HFFc6 (cell line): Measurements from ENCODE around the gene GRPEL2. TPM values are rescaled to one million over a fixed set of nuclear protein-coding genes. Genes with fewer than 3 reads are reported as not detected.

Experiments
- DNase-seq: peaks from one replicate; pipeline ENCODE4 v3.0.0-alpha.2; 2018
- H3K27ac Mint-ChIP-seq: 2 replicates; pipeline ENCODE4 v1.8.0; 2020; ENCODE audit warnings: mild to moderate bottlenecking, mixed read lengths
- H3K27me3 Mint-ChIP-seq: 2 replicates; pipeline ENCODE4 v1.8.0; 2021; ENCODE audit warnings: mild to moderate bottlenecking, moderate library complexity, mixed read lengths; ENCODE audit not compliant: insufficient read depth
- H3K36me3 Mint-ChIP-seq: 2 replicates; pipeline ENCODE4 v1.8.0; 2021; ENCODE audit warnings: low read depth, mixed read lengths
- H3K4me1 Mint-ChIP-seq: 2 replicates; pipeline ENCODE4 v1.8.0; 2020; ENCODE audit warnings: low read depth, mixed read lengths
- H3K4me3 Mint-ChIP-seq: 2 replicates; pipeline ENCODE4 v1.8.0; 2020; ENCODE audit warnings: mild to moderate bottlenecking, moderate library complexity, mixed read lengths
- H3K9me3 Mint-ChIP-seq: 2 replicates; pipeline ENCODE4 v1.8.0; 2020; ENCODE audit warnings: mild to moderate bottlenecking, mixed read lengths
- CTCF ChIP-seq: fragments of 200-600 bp; sonication (generic); IDR thresholded peaks from 2 replicates; pipeline ENCODE4 v1.5.0; 2021; ENCODE audit warnings: antibody characterized with exemption, mild to moderate bottlenecking
- total RNA-seq, 6 experiments: library from RNA; stranded (reverse); fragmentation: NEBNext Ultra II Directional; extraction: Animal tissue kit (Norgen Biotek cat#: 25700); gene quantifications; 2 replicates in 1 of 6; 3 replicates in 5 of 6; pipeline ENCODE4 v1.2.3, GENCODE V29; 2021

The GRPEL2 gene
- total RNA-seq, 6 experiments from 2014 or later = 15.6 to 18.9 (median 17.5) TPM

DNA sequence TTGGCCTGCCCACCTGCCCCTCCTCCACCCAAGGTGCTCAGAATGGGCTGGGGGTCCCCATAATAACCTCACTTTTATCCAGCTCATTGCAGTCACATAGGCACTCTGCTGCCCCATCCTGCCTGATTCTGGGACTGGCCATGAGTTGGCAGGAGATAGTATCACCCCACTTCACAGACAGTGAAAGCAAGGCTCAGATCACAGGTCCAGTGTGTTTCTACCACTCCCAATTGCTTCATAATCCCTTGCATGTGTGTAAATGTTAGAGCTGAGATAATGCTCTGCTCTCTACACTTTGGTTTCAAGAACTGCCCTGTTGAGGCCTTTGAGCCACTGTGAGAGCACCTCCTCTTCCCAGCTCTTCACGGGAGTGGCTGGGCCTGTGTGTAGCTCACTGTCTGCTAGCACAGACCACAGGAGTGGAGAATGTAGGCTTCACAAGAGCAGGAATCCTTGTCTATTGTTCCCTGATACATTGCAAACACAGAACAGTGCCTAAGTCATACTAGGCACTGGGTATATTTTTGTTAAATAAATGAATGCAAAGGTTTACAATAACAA lies 20.9 kb downstream of the GRPEL2 start:
- Mint-ChIP-seq H3K27me3 (peaks cover 4% of the 10 kb centered on the region), H3K4me3 (no peak overlapping the region), H3K36me3 (no peaks in the 10 kb centered on the region), H3K27ac (no peak overlapping the region), H3K9me3 (no peaks in the 10 kb centered on the region), H3K4me1 (peaks cover 10% of the 10 kb centered on the region; the same call in 1 of the 2 replicates)
- DNase-seq = no peak
- no peak for TF ChIP-seq CTCF

- DNase-seq = peak; percentile 65
- peak; percentile 90 for TF ChIP-seq CTCF
- Mint-ChIP-seq H3K4me3 (no peak overlapping the region), H3K27me3 (peaks cover 8% of the 10 kb centered on the region), H3K4me1 (peaks cover 10% of the 10 kb centered on the region; the same call in 1 of the 2 replicates), H3K36me3 (no peaks in the 10 kb centered on the region), H3K27ac (no peak overlapping the region), H3K9me3 (no peaks in the 10 kb centered on the region)
Observed at GRCh38 chr5:149367249-149367971, 22.1 kb downstream of the GRPEL2 start.

DNA sequence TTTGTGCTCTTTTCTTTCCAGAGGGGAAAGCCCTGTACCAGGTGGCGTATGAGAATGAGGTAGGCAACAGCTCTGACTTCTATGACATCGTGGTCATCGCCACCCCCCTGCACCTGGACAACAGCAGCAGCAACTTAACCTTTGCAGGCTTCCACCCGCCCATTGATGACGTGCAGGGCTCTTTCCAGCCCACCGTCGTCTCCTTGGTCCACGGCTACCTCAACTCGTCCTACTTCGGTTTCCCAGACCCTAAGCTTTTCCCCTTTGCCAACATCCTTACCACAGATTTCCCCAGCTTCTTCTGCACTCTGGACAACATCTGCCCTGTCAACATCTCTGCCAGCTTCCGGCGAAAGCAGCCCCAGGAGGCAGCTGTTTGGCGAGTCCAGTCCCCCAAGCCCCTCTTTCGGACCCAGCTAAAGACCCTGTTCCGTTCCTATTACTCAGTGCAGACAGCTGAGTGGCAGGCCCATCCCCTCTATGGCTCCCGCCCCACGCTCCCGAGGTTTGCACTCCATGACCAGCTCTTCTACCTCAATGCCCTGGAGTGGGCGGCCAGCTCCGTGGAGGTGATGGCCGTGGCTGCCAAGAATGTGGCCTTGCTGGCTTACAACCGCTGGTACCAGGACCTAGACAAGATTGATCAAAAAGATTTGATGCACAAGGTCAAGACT lies 22.8 kb downstream of the GRPEL2 start:
- Mint-ChIP-seq H3K36me3 (no peaks in the 10 kb centered on the region), H3K9me3 (no peaks in the 10 kb centered on the region), H3K4me1 (peaks cover 10% of the 10 kb centered on the region; the same call in 1 of the 2 replicates), H3K27me3 (peaks cover 11% of the 10 kb centered on the region), H3K4me3 (no peak overlapping the region), H3K27ac (no peak overlapping the region)
- no peak for TF ChIP-seq CTCF
- DNase-seq = no peak

- peaks cover 10% of the 10 kb centered on the region; the same call in 1 of the 2 replicates for H3K4me1 Mint-ChIP-seq
- H3K27ac Mint-ChIP-seq = no peak overlapping the region
- DNase-seq = no peak
- TF ChIP-seq CTCF = no peak
- no peak overlapping the region for H3K4me3 Mint-ChIP-seq
- H3K36me3 Mint-ChIP-seq = no peaks in the 10 kb centered on the region
- peaks cover 11% of the 10 kb centered on the region for H3K27me3 Mint-ChIP-seq
- H3K9me3 Mint-ChIP-seq = no peaks in the 10 kb centered on the region
Observed at GRCh38 chr5:149370878-149371277, 25.6 kb downstream of the GRPEL2 start.

- Mint-ChIP-seq H3K9me3 (no peaks in the 10 kb centered on the region), H3K4me3 (no peak overlapping the region), H3K4me1 (peaks cover 10% of the 10 kb centered on the region; the same call in 1 of the 2 replicates), H3K36me3 (no peaks in the 10 kb centered on the region), H3K27ac (no peak overlapping the region), H3K27me3 (peaks cover 11% of the 10 kb centered on the region)
- peak; percentile 89 for TF ChIP-seq CTCF
- peak; percentile 32 for DNase-seq
Observed at GRCh38 chr5:149371296-149371962, 26.1 kb downstream of the GRPEL2 start.
